ENCODE data around the gene LRIT1. TPM values are rescaled to one million over a fixed set of nuclear protein-coding genes. Genes with fewer than 3 reads are reported as not detected.
"Not testable (repeated sequence)": the region's sequence is repeated elsewhere in the genome, so short reads cannot be mapped to it uniquely, and the experiment has no call there.

The LRIT1 gene
- total RNA-seq, result not detected

DNA sequence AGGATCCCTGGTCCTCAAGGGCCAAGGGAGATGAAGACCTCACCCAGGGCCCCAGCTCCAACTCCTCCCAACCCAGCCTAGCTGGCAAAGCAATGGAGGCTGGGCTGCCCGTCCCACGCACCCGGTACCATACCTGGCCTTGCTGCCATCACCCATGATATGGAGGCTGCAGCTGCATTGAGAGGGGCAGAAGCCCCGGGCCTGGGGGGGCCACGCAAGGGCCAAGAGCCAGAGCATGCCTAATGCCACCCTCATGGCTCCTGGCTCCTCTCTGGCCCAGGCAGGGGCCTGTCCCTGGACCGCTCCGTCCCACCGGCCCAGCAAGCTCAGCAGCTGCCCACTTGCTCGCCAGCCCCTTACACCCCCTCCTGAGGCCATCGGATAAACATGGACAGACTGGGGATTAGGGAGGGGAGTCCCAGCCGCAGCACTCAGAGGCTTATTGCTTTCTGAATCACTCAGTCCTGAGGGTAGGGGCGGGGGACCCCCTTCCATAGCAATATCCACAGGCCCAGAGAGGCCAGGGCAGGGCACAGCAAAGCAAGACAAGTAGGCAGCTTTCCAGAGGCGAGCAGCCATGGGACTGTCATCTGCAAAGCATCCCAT is at the start of gene LRIT1:
TSS of gene LRIT1 (minus strand) at position 362 of the 606 bp plus-strand sequence. CDS start at position 255, 107 bp downstream.
- Histone ChIP-seq H3K9me3 (no peaks in the 10 kb centered on the region), H3K4me1 (no peaks in the 10 kb centered on the region), H3K27me3 (no peaks in the 10 kb centered on the region), H3K36me3 (no peaks in the 10 kb centered on the region), H3K27ac (no peak within 1 kb of the TSS), H3K4me3 (no peak within 1 kb of the TSS)
- DNase-seq (peak in 1 of 2 donors; percentile 74), ATAC-seq (ENCODE audit: low FRiP score in 2 of 2) (no peak)
- 66 to 84% methylated on average over 4 to 13 of the region's 13 CpGs for WGBS, 2 donors
- no peak for TF ChIP-seq CTCF (IDR thresholded peaks at IDR 0.05)
- no peak for TF ChIP-seq EP300 (IDR thresholded peaks at IDR 0.05)
- no peak for TF ChIP-seq POLR2A (IDR thresholded peaks at IDR 0.05)
- TF ChIP-seq POLR2AphosphoS5 (IDR thresholded peaks at IDR 0.05), result no peak

DNA sequence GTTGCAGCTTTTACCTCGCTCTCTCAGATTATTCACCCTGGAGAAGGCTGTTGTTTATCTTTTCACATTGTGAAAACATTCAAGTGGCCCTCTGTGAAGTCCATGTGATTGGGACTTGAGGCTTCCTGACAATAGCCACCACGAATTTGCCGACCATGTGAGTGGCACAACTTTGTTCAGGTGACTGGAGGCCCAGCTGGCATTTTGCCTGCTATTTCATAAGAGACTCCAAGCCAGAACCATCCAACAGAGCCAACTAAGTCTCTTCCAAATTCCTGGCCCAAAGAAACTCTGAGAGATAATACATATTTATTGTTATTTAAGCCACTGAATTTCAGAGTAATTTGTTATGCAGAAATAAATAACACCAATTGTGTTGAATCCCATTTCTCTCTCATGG is 48.9 kb upstream of the LRIT1 start:
- H3K4me1 ChIP-seq, result peaks cover 0 to 7% (median 0%) of the 10 kb centered on the region in 4 donors
- DNase-seq (no peak), ATAC-seq (ENCODE audit: low FRiP score in 2 of 2) (no peak)
- 54 to 74% methylated on average over 3 of the region's 3 CpGs for WGBS, 2 donors
- TF ChIP-seq POLR2AphosphoS5 (IDR thresholded peaks at IDR 0.05) (no peak), CTCF (IDR thresholded peaks at IDR 0.05) (no peak), EP300 (IDR thresholded peaks at IDR 0.05) (no peak), POLR2A (IDR thresholded peaks at IDR 0.05) (no peak)
- H3K27me3 ChIP-seq, result no peaks in the 10 kb centered on the region
- H3K9me3 ChIP-seq, result no peaks in the 10 kb centered on the region
- no peak overlapping the region for H3K4me3 ChIP-seq
- H3K27ac ChIP-seq, result no peak overlapping the region
- no peaks in the 10 kb centered on the region for H3K36me3 ChIP-seq

- Histone ChIP-seq H3K27me3 (no peaks in the 10 kb centered on the region), H3K4me1 (peaks cover 0 to under 1% (median 0%) of the 10 kb centered on the region in 4 donors), H3K36me3 (no peaks in the 10 kb centered on the region), H3K27ac (no peak overlapping the region), H3K9me3 (no peaks in the 10 kb centered on the region), H3K4me3 (no peak overlapping the region)
- no peak for TF ChIP-seq CTCF (IDR thresholded peaks at IDR 0.05)
- WGBS, 2 donors, result 81 to 85% methylated on average over 1 of the region's 1 CpG
- no peak for ATAC-seq (ENCODE audit: low FRiP score in 2 of 2)
- DNase-seq, result no peak
Measured at GRCh38 chr10:84289521-84290200, 48.3 kb upstream of the LRIT1 start.

DNA sequence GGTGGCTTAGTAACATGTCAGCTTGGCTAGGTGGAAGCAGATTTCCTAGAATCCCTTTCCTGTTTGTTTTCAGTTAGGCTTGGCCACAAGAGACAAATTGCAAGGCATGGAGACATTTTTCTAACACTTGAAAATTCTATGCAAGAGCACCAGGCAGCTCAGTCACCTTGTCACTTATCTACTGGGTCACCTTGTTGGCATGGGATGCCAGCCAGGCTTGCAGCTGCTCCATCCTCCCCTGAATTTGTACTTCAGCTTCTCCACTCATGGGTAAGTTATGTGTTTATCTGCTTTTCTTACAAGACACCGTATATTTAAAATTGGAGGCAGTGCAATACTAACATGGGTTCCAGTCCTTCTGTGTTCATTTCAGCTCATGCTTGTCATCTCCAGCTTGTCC is 46.8 kb upstream of the LRIT1 start:
- Histone ChIP-seq H3K27ac (no peak overlapping the region), H3K4me1 (no peaks in the 10 kb centered on the region), H3K9me3 (no peaks in the 10 kb centered on the region), H3K4me3 (no peak overlapping the region), H3K36me3 (no peaks in the 10 kb centered on the region), H3K27me3 (no peaks in the 10 kb centered on the region)
- ATAC-seq (ENCODE audit: low FRiP score in 2 of 2), result no peak
- WGBS, 2 donors, result 84% methylated on average over 1 of the region's 1 CpG
- TF ChIP-seq POLR2AphosphoS5 (IDR thresholded peaks at IDR 0.05) (no peak), EP300 (IDR thresholded peaks at IDR 0.05) (no peak), CTCF (IDR thresholded peaks at IDR 0.05) (no peak), POLR2A (IDR thresholded peaks at IDR 0.05) (no peak)
- DNase-seq, result no peak

- TF ChIP-seq EP300 (IDR thresholded peaks at IDR 0.05) (no peak), CTCF (IDR thresholded peaks at IDR 0.05) (no peak), POLR2AphosphoS5 (IDR thresholded peaks at IDR 0.05) (no peak)
- ATAC-seq (ENCODE audit: low FRiP score in 2 of 2) (no peak), DNase-seq (no peak)
- Histone ChIP-seq H3K27ac (no peak overlapping the region), H3K4me1 (no peaks in the 10 kb centered on the region), H3K4me3 (no peak overlapping the region), H3K36me3 (no peaks in the 10 kb centered on the region), H3K9me3 (no peaks in the 10 kb centered on the region), H3K27me3 (no peaks in the 10 kb centered on the region)
Measured at GRCh38 chr10:84286695-84287094, 45.3 kb upstream of the LRIT1 start.

DNA sequence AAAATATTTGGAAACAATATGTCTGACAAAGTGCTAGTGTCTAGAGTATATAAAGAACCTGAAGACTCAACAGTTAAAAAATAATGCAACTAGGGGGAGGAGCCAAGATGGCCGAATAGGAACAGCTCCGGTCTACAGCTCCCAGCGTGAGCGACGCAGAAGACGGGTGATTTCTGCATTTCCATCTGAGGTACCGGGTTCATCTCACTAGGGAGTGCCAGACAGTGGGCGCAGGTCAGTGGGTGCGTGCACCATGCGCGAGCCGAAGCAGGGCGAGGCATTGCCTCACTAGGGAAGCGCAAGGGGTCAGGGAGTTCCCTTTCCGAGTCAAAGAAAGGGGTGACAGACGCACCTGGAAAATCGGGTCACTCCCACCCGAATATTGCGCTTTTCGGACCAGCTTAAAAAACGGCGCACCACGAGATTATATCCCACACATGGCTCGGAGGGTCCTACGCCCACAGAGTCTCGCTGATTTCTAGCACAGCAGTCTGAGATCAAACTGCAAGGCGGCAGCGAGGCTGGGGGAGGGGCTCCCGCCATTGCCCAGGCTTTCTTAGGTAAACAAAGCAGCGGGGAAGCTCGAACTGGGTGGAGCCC is 38.6 kb upstream of the LRIT1 start:
- H3K27me3 ChIP-seq; H3K4me1 ChIP-seq; H3K36me3 ChIP-seq; H3K4me3 ChIP-seq; H3K9me3 ChIP-seq; ATAC-seq (ENCODE audit: low FRiP score in 2 of 2); H3K27ac ChIP-seq: not testable (repeated sequence)
- peak in 1 of 2 donors; percentile 38 for DNase-seq
- 76 to 86% methylated on average over 24 to 30 of the region's 31 CpGs for WGBS, 2 donors
